Measurements from ENCODE around the gene SLC38A7.
"Not testable (repeated sequence)": the region's sequence is repeated elsewhere in the genome, so short reads cannot be mapped to it uniquely, and the experiment has no call there.

SLC38A7 gene

GRCh38 chr16:58659911-58660310, 24.7 kb downstream of the SLC38A7 start:
- DNase-seq (ENCODE audit: low spot score in 2 of 2); in situ Hi-C loops (cut with MboI; ENCODE audit: low sequenced_read_pairs); H3K9me3 ChIP-seq: not testable (repeated sequence)

DNA sequence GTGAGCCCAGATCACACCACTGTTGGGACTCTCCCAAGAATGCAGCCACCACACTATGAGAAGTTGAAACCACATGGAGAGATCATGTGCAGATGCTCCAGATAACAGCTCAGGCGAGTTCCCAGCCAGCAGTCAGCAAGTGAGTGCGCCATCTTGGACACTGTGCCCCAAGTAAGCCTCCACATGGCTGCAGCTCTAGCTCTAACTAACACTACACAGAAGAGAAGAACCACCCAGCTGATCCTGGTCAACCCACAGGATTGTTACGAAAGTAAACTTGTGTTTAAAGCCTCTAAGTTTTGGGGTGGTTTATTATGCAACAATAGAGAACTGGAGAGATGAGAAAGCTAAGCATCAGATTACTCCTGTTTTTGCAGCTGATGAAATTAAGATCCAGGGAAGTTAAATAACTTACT, 25.8 kb downstream of the SLC38A7 start:
- DNase-seq (ENCODE audit: low spot score in 2 of 2) = no peak
- H3K27me3 ChIP-seq (ENCODE audit: low read depth) = no peaks in the 10 kb centered on the region
- no peaks in the 10 kb centered on the region for H3K36me3 ChIP-seq (replicated peaks)
- H3K4me3 ChIP-seq = no peak overlapping the region
- in situ Hi-C loops (cut with MboI; ENCODE audit: low sequenced_read_pairs) = no loop called here
- H3K9me3 ChIP-seq = no peaks in the 10 kb centered on the region
- peaks cover 8% of the 10 kb centered on the region for H3K4me1 ChIP-seq

More at GRCh38 chr16:58659911-58660310, 24.7 kb downstream of the SLC38A7 start:
- not testable (repeated sequence) for H3K36me3 ChIP-seq (replicated peaks); H3K4me1 ChIP-seq; H3K27me3 ChIP-seq (ENCODE audit: low read depth); H3K4me3 ChIP-seq

DNA sequence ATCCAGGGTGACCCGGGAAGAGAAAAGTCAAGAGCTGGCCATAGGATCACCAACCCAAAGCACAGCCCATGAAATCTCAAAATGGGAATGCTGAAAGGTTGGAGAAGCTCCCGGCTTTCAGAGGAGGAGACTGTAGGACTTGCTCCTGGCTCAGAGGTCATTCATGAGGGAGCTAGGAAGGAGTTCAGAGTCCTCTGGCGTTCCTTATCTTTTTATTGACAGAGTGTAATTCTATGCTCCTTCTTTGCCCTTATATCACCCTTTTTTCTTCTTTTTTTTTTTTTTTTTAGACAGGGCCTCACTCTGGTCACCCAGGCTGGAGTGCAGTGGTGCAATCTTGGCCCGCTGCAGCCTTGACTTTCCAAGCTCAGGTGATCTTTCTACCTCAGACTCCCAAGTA, 27.7 kb downstream of the SLC38A7 start:
- H3K9me3 ChIP-seq = no peaks in the 10 kb centered on the region
- peaks cover 14% of the 10 kb centered on the region for H3K4me1 ChIP-seq
- no peak overlapping the region for H3K4me3 ChIP-seq
- no peaks in the 10 kb centered on the region for H3K27me3 ChIP-seq (ENCODE audit: low read depth)
- no peak for DNase-seq (ENCODE audit: low spot score in 2 of 2)
- no peaks in the 10 kb centered on the region for H3K36me3 ChIP-seq (replicated peaks)
- in situ Hi-C loops (cut with MboI; ENCODE audit: low sequenced_read_pairs) = no loop called here

- peak in 1 of 2 experiments; percentile 20 for DNase-seq (ENCODE audit: low spot score in 2 of 2)
- Histone ChIP-seq H3K9me3 (no peaks in the 10 kb centered on the region), H3K36me3 (replicated peaks) (no peaks in the 10 kb centered on the region), H3K4me1 (peaks cover 14% of the 10 kb centered on the region), H3K4me3 (no peak overlapping the region), H3K27me3 (ENCODE audit: low read depth) (no peaks in the 10 kb centered on the region)
- in situ Hi-C loops (cut with MboI; ENCODE audit: low sequenced_read_pairs) = no loop called here
Measured at GRCh38 chr16:58655215-58655596, 29.4 kb downstream of the SLC38A7 start.

DNA sequence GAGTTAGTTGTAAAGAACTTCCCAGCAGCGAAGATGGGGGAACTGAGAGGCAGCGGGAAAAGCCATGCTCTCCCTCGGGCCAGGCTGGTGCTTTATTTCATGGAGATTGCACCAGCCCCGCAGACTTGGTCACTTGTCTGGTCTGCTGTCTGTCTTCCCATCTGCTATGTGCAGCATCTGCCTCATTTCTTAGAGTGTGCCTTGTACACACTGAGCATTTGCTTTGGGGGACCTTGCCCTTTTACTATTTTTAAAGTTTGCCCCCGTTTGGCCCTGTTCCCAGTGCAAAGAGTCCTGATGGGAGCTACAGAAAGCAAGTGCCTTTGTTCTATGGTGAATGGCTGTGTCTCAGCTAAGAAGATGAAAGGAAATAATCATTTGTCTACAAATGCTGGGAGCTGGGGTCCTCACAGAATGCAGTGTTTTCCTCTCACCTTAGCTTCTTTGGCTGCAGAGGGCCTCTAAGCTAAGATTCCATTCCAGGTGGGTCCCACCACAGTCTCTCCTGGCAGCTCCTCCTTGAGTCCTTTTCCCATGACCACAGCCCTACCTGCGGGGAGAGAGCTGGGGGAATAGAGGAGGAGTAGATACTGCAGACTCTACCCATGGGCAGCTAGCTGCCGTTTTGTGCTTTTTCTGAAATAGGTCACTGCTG, 29.9 kb downstream of the SLC38A7 start:
- H3K9me3 ChIP-seq = no peaks in the 10 kb centered on the region
- no peaks in the 10 kb centered on the region for H3K36me3 ChIP-seq (replicated peaks)
- DNase-seq (ENCODE audit: low spot score in 2 of 2) = no peak
- in situ Hi-C loops (cut with MboI; ENCODE audit: low sequenced_read_pairs) = no loop called here
- no peak overlapping the region for H3K4me3 ChIP-seq
- H3K27me3 ChIP-seq (ENCODE audit: low read depth) = no peaks in the 10 kb centered on the region
- H3K4me1 ChIP-seq = peaks cover 14% of the 10 kb centered on the region

DNA sequence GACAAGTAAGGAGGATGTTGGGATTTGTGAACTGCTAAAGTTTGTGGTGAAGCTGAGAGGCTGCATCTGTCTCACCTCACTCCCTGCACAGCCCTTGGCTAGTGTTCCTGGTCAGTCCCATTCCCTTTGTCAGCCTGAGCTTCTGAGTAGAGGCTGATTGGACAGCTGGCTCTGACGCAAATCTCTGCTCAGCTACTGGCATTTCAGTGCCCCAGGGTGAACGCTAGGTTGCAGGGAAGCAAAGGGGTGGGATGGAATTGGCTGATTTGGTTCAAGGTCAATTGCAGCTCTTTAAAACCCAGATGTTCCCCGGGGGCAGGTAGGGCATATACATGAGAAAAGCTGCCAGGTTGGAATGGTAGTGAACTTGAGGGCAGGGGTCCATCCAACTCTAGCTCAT, 31.8 kb downstream of the SLC38A7 start:
- in situ Hi-C loops (cut with MboI; ENCODE audit: low sequenced_read_pairs) = no loop called here
- H3K9me3 ChIP-seq = no peaks in the 10 kb centered on the region
- no peak overlapping the region for H3K4me3 ChIP-seq
- H3K36me3 ChIP-seq (replicated peaks) = no peaks in the 10 kb centered on the region
- peaks cover 14% of the 10 kb centered on the region for H3K4me1 ChIP-seq
- H3K27me3 ChIP-seq (ENCODE audit: low read depth) = no peaks in the 10 kb centered on the region
- DNase-seq (ENCODE audit: low spot score in 2 of 2) = peak; percentile 58 to 77

- Histone ChIP-seq H3K4me3 (no peak overlapping the region), H3K36me3 (replicated peaks) (no peaks in the 10 kb centered on the region), H3K4me1 (peaks cover 14% of the 10 kb centered on the region), H3K27me3 (ENCODE audit: low read depth) (no peaks in the 10 kb centered on the region), H3K9me3 (no peaks in the 10 kb centered on the region)
- in situ Hi-C loops (cut with MboI; ENCODE audit: low sequenced_read_pairs) = no loop called here
- no peak for DNase-seq (ENCODE audit: low spot score in 2 of 2)
Measured at GRCh38 chr16:58651965-58652348, 32.6 kb downstream of the SLC38A7 start.

- H3K36me3 ChIP-seq (replicated peaks) = no peaks in the 10 kb centered on the region
- in situ Hi-C loops (cut with MboI; ENCODE audit: low sequenced_read_pairs) = no loop called here
- no peak for DNase-seq (ENCODE audit: low spot score in 2 of 2)
- H3K4me3 ChIP-seq = no peak overlapping the region
- peaks cover 8% of the 10 kb centered on the region for H3K4me1 ChIP-seq
- no peaks in the 10 kb centered on the region for H3K9me3 ChIP-seq
- H3K27me3 ChIP-seq (ENCODE audit: low read depth) = no peaks in the 10 kb centered on the region
Measured at GRCh38 chr16:58649707-58650106, 34.9 kb downstream of the SLC38A7 start.

DNA sequence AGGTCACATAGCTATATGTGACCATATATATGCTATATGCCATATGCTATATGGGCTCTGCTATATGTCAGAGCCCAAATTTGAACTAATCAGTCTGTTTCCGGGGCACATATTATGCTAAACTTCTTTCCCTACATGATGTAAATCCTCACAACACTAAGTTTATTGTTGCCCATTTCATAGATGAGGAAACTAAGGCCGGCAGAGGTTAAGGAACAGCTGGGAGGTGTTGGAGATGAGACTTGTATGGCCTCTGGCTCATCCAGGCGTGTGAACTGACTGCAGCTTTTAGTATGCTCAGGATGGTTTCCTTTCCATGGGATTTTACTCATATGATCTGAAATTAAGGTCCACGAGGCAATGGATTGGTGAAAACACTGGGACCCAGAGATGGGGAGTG, 37.5 kb downstream of the SLC38A7 start:
- H3K36me3 ChIP-seq (replicated peaks) = no peaks in the 10 kb centered on the region
- no peaks in the 10 kb centered on the region for H3K9me3 ChIP-seq
- no peak overlapping the region for H3K4me3 ChIP-seq
- no peaks in the 10 kb centered on the region for H3K4me1 ChIP-seq
- in situ Hi-C loops (cut with MboI; ENCODE audit: low sequenced_read_pairs) = no loop called here
- no peaks in the 10 kb centered on the region for H3K27me3 ChIP-seq (ENCODE audit: low read depth)
- DNase-seq (ENCODE audit: low spot score in 2 of 2) = no peak

GRCh38 chr16:58644765-58645487, 39.6 kb downstream of the SLC38A7 start:
- in situ Hi-C loops (cut with MboI; ENCODE audit: low sequenced_read_pairs) = no loop called here

GRCh38 chr16:58644108-58644507, 40.5 kb downstream of the SLC38A7 start:
- in situ Hi-C loops (cut with MboI; ENCODE audit: low sequenced_read_pairs) = no loop called here
- no peak overlapping the region for H3K4me3 ChIP-seq
- no peaks in the 10 kb centered on the region for H3K36me3 ChIP-seq (replicated peaks)
- no peaks in the 10 kb centered on the region for H3K27me3 ChIP-seq (ENCODE audit: low read depth)
- no peaks in the 10 kb centered on the region for H3K4me1 ChIP-seq
- no peaks in the 10 kb centered on the region for H3K9me3 ChIP-seq
- DNase-seq (ENCODE audit: low spot score in 2 of 2) = no peak

More at GRCh38 chr16:58644765-58645487, 39.6 kb downstream of the SLC38A7 start:
- Histone ChIP-seq H3K4me1 (no peaks in the 10 kb centered on the region), H3K9me3 (no peaks in the 10 kb centered on the region), H3K27me3 (ENCODE audit: low read depth) (no peaks in the 10 kb centered on the region), H3K4me3 (no peak overlapping the region), H3K36me3 (replicated peaks) (no peaks in the 10 kb centered on the region)
- no peak for DNase-seq (ENCODE audit: low spot score in 2 of 2)

DNA sequence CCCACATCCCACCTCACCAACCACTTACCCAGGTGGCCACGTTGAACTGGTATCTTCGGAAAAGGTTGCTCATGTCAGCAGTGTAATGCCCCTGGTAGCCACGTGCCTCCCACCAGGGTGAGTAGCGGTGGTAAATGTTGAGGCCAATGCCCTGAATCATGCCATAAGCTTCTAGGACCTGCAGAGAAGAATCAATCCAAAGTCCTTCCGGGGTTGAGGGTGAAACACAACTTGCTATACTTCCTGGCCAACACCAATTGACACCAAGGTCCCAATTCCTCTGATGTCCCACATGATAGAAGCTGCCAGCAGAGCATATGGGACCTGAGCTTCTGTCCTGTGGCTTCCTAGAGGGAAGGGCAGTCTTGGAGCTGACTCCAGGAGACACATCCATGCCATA, 43.6 kb downstream of the SLC38A7 start:
- no peak for DNase-seq (ENCODE audit: low spot score in 2 of 2)
- H3K9me3 ChIP-seq = no peaks in the 10 kb centered on the region
- H3K36me3 ChIP-seq (replicated peaks) = no peaks in the 10 kb centered on the region
- in situ Hi-C loops (cut with MboI; ENCODE audit: low sequenced_read_pairs) = no loop called here
- no peak overlapping the region for H3K4me3 ChIP-seq
- no peaks in the 10 kb centered on the region for H3K4me1 ChIP-seq
- H3K27me3 ChIP-seq (ENCODE audit: low read depth) = no peaks in the 10 kb centered on the region

- Histone ChIP-seq H3K4me1 (no peaks in the 10 kb centered on the region), H3K4me3 (no peak overlapping the region), H3K36me3 (replicated peaks) (no peaks in the 10 kb centered on the region), H3K9me3 (no peaks in the 10 kb centered on the region), H3K27me3 (ENCODE audit: low read depth) (no peaks in the 10 kb centered on the region)
- in situ Hi-C loops (cut with MboI; ENCODE audit: low sequenced_read_pairs) = no loop called here
- no peak for DNase-seq (ENCODE audit: low spot score in 2 of 2)
Measured at GRCh38 chr16:58639836-58640235, 44.7 kb downstream of the SLC38A7 start.

DNA sequence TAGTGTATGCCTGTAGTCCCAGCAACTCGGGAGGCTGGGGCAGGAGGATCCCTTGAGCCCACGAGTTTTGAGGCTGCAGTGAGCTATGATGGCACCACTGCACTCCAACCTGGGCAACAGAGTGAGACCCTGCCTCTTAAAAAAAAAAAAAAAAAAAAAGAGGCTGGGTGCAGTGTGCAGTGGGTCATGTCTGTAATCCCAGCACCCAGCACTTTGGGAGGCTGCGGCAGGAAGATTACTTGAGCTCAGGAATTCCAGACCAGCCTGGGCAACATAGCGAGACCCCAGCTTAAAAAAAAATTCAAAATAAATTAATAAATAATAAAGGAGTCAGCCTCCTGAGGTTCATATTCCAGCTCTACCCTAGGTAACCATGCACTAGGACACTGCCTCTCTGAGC, 45.3 kb downstream of the SLC38A7 start:
- no peaks in the 10 kb centered on the region for H3K4me1 ChIP-seq
- in situ Hi-C loops (cut with MboI; ENCODE audit: low sequenced_read_pairs) = no loop called here

More for the DNA sequence above, 45.3 kb downstream of the SLC38A7 start:
- no peak for DNase-seq (ENCODE audit: low spot score in 2 of 2)
- no peaks in the 10 kb centered on the region for H3K36me3 ChIP-seq (replicated peaks)
- H3K4me3 ChIP-seq = no peak overlapping the region
- no peaks in the 10 kb centered on the region for H3K27me3 ChIP-seq (ENCODE audit: low read depth)
- no peaks in the 10 kb centered on the region for H3K9me3 ChIP-seq

All from HAP-1 (cell line).